T-helper 1 cell treated with Interleukin-12 subunit alpha and Interleukin-12 subunit beta and Interleukin-4 antibody, amounts not matched to agents 30 ng/mL and 1 ng/mL, for 36 hours (primary cell): ENCODE data around the gene BAIAP2. TPM values are rescaled to one million over a fixed set of nuclear protein-coding genes. Genes with fewer than 3 reads are reported as not detected.
"Not testable (repeated sequence)": the region's sequence is repeated elsewhere in the genome, so short reads cannot be mapped to it uniquely, and the experiment has no call there.

Experiments used
- intact Hi-C: fragments of 100-400 bp; cut with micrococcal nuclease; formaldehyde crosslinking; loops from one replicate; pipeline ENCODE4 v1.15.1; 2024
- total RNA-seq: library from RNA; stranded (reverse); gene quantifications from 2 replicates; pipeline ENCODE4 v1.2.3, GENCODE V29; 2022

Gene BAIAP2
- total RNA-seq, 1 donor from 2014 or later = 7.2 TPM

DNA sequence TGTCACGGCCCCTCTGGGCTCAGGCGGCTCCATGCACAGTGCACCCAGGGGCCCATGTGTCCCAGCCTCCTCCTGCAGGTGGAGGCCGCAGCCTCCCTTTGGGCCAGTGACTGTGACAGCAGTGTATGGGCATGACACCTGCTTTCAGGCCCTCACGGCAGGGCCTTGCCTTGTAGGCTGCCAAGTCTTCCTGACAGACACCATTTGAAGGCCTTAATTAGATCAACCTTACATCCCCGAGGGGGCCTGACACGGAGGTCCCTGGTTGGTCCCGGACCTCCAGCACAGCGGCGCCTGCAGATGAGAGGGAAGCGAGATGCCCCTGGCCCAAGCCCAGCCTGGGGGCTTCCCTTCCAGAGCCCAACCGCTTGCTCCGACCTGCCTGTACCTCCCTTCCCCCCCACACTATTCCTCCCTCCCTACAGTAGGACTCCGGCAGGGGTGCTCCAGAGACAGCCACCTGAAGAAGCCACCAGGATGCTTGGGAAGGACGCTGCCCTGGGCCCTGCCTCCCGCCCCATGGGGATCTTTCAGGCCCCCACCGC lies 31.9 kb downstream of the BAIAP2 start:
- intact Hi-C loops = no loop called here

DNA sequence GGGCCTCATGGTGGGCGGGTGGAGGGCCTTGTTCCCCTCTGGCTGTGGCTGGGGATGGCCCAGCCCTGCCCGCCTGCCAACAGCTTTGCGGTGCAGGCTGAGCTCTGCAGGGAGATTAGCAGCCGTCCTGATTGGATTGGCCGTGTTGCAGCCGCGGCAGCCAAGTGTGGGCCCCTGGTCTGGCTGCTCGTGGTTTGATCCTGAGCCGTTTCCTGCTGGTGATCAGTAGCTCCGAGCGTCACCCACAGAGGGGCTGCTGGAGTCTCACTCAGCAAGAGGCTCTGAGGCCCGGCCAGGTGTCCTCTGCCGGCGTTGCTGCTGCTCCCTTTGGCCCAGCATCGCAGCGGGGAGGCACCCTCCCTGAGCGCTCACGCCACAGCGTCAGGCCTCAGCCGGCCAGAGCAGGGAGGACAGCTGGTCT lies 32.5 kb downstream of the BAIAP2 start:
- intact Hi-C loops = no loop called here

DNA sequence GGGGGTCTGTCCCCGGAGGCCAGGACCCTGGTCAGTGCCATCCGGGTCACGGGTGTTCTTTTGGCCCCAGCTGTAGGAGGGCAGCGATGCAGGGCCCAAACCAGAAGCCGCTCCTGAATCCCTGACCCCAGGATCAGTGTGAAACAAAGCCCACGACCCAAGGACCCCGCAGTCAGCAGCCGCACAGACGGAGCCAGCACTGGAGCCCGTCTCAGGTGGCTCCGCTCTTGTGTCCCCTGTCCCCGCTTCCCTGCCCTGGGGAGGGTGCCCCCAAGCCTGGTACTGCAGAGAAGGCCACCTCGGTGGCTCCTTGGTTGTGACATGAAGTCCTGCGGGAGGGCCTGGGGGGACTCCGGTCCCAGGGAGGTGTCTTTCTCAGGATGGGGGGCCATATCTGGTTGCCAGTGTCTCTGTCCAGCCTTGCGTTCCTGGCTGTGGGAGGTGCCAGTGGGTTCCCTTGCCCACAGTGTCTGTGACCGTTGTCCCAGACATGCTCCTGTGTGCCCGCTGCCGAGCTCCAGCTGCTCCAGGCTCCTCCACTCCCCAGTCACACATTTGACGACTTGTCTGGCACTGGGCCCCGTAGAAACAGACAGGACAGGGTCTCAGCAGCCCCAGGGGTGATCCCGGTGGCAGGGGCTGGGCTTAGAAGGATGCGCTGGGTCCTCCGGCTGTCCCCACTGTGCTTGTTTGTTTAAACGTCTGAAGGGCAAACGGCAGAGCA lies 33.6 kb downstream of the BAIAP2 start:
- intact Hi-C loops = no loop called here

DNA sequence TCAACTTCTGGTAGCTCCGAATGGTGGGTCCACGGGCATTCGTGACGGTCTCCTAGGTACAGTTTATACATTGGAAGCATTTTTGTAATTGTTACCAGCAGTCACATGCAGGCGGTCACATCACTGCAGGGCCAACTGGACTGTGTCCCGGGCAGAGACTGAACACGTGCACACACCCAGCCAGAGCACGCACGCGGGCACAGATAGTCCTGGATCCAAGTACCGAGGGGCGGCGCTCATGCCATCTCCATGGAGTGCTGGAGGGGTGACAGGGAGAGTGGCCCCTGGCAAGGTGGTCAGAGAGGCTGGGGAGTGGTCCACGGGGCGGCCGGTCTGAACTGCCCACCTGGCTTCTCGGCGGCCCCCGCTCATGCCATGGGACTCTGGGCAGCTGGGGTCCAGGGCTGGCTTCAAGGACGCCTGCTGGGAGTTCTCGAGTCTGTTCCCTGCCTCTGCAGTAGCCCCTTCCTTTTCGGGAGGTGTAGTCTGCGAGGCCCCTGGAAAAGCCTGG lies 34.2 kb downstream of the BAIAP2 start:
- intact Hi-C loops = no loop called here

DNA sequence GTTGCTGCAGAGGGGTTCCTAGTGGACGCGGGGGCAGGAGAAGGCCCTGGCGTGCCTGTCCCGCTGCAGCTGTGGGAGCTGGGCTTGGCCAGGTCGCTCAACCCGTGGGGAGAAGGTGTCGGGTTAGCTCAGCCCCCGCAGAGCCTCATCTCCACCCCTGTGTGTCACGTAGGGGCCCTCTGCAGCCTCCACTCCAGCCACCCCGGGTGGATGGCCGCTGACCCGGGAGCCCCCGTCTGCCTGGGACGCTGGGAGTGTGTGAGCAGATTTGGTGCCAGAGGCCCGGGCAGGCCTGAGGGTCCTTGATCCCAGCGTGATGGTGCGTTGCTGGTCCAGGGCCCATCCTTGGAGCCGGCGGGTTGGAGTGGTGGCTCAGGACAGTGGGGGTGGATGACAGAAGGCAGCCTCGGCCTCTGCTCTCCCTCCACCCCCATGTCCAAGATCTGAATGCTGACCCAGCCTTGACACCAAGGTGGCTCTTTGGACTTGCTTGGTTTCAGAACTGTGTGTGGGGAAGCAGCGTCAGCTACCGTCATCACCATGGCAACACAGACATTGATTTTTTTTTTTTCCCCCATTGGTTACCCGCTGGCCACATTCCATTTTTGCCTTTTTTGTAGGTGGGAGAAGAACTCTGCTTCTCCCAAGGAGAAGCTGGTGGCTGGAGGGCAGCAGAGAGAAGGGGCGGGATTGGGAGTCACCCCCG lies 35.7 kb downstream of the BAIAP2 start:
- intact Hi-C loops = no loop called here

DNA sequence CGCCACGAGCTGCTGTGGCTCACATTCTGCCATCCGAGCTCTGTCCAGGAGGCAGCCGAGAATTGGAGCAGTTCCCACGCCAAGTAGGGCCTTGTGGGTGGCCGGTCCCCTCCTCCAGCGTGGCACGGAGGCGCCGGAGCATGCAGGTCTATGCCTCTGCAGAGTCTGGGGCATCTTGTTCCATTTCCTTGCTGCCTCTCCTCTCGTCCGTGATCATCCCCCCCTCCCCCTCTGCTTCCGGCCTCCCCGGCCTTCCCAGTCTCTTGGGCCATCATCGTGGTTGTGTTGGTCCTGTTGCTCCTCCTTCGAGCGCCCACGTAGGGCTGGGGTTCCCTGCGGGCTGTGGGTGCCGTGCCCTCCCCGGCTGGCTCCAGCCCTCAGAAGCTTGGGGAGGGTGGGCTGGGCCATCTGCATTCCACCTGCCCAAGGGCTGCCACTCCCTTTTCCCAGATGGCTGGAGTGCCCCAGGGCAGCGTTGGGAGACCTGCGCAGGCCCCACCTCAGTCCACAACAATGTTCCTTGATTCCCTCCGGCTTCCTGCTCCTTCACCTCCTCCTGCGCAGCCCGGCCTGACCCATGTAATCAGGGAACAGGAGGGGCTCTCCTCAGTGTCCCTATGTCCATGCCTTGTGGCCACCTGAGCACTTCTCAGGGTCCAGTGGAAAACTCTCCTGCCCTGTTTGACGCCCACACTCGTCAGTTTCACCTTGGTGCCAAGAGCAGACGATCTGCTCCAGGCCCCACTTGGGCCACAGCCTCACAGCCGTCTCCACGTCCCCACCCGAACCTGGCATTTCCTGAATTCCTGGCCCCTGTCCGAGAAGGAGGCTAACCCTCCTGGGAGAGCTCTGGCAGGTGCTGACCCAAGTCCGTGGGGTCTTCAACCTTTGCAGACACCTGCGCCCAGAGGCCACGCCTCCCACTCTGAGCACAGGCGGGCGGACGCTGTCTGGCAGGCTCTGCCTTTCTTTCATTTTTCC lies 37.1 kb downstream of the BAIAP2 start:
- intact Hi-C loops = no loop called here

DNA sequence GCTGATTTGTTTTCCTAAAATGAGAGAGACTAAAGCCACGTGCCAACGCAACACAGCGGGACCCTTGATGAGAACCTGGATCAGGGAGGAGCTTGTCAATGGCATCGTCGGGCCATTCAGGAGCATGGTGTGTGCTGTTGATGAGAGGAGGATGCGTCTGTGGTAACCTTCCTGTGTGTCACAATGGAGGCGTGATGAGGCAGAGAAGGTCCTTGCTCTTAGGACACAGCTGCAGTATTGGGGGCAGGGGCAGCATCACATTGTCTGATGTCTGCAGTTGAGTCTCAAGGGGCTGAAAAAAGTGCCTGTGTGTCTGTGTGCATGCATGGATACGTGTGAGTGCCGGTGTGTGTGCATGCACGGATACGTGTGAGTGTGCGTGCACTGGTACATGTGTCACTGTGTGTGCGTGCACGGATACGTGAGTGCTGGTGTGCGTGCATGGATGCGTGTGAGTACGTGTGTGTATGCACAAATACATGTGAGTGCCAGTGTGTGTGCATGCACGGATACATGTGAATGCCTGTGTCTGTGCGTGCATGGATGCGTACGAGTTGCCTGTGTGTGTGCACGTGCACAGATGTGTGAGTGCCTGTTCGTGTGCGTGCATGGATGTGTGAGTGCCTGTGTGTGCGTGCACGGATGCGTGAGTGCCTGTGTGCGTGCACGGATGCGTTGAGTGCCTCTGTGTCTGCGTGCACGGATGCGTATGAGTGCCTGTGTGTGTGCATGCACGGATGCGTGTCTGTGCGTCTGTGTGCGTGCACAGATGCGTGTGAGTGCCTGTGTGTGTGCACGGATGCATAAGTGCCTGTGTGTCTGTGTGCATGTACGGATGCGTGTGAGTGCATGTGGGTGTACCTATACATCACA lies 39.3 kb downstream of the BAIAP2 start:
- intact Hi-C loops = no loop called here

DNA sequence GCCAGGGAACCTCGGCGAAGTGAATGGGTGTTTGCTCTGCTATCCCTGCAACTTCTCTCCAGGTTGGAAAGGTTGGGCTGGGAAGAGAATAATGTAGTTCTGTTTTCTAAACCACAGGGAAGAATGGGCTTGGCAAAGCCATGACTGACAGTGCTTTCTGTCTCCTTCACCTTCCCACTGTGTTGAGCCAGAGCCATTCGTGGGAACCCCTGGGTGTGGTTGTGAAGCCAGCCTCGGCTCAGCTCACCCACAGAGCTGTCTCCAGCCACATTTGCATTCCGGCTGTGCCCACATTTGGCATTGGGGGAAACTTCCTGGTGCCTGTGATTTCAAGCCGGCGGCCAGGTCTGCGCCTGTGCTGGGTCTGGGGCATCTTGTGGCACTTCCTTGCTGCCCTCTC lies 39.9 kb downstream of the BAIAP2 start:
- intact Hi-C loops = no loop called here

DNA sequence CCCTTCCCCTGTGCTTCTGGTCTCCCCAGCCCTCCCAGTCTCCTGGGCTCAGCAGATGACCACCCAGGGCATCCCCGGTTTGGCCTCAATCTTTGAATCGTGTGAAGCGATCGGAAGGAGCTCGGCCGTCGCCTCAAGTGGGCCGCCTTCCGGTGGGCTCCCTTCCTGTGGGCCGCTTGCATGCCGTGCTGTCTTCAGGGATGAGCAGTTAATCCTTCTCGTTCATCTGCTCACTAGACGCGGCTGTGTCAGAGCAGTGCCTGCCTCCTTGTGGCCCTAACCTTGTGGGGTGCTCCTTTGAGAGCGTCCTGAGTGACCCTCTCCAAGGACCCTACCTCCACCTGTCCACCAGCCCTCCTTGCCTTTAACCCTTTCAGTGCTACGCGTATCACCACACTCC lies 40.4 kb downstream of the BAIAP2 start:
- intact Hi-C loops = no loop called here

DNA sequence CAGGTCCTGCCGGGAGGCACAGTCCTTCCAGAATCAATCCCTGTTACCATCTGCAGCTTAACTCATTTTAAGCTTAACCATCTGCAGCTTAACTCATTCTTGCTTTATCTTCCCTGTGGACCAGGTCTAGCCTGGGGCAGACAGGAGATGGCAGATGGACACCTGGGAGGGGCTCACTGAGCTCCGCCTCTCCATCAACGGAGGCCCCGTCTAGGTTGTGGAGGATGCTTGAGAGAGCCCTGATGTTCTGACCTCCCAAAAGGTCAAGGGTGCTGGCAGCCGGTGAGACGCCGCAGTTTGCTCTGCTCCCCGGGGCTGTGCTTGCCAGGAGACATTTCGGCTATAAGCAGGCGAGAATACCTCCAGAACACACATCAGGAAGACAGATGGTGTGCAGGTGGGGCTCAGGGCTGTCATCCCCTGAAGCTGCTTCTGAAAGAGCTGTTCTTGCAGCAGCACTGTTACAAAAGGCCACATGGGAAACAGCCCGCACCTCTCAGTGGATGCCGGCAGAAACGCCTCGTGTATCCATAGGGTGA lies 41.3 kb downstream of the BAIAP2 start:
- intact Hi-C loops = no loop called here

DNA sequence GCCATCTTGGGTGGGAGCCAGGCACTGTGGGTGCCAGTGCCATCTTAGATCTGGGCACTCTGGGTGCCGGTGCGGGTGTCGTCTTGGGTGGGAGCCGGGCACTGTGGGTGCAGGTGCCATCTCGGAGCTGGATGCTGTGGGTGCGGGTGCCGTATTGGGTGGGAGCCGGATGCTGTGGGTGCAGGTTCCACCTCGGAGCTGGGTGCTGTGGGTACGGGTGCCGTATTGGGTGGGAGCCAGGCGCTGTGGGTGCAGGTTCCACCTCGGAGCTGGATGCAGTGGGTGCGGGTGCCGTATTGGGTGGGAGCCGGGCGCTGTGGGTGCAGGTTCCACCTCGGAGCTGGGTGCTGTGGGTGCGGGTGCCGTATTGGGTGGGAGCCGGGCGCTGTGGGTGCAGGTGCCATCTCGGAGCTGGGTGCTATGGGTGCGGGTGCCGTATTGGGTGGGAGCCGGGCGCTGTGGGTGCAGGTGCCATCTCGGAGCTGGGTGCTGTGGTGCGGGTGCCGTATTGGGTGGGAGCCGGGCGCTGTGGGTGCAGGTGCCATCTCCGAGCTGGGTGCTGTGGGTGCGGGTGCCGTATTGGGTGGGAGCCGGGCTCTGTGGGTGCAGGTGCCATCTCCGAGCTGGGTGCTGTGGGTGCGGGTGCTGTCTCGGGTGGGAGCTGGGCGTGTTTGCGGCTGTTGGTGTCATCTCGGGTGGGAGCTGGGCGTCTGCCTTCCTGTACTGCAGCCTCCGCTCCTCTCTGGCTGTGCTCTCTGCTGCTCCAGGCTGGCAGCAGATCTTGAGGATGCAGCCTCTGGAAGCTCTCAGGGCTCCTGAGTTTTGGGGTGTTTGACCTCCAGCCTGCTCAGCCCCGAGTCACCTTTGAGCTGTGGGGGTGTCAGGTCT lies 43.3 kb downstream of the BAIAP2 start:
- intact Hi-C loops = not testable (repeated sequence)

DNA sequence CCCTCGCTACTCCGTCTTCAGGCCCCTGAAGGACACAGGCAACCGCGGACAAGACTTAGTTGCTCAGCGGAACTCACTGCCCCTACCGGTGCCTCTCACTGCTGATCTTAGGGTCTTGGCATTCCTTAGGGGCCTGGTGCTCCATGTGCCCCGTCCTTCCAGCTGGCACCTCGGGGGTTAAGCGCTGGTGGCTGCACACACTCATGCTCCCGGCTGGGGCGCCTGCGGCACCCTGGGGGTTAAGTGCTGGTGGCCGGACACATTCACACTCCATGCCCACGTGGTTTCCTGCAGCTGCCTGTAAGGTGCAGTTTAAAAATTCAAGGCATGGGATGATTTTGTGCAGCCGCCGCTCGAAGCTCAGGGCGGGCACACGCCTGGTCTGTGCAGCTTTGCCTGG lies 45.1 kb downstream of the BAIAP2 start:
- intact Hi-C loops = no loop called here

DNA sequence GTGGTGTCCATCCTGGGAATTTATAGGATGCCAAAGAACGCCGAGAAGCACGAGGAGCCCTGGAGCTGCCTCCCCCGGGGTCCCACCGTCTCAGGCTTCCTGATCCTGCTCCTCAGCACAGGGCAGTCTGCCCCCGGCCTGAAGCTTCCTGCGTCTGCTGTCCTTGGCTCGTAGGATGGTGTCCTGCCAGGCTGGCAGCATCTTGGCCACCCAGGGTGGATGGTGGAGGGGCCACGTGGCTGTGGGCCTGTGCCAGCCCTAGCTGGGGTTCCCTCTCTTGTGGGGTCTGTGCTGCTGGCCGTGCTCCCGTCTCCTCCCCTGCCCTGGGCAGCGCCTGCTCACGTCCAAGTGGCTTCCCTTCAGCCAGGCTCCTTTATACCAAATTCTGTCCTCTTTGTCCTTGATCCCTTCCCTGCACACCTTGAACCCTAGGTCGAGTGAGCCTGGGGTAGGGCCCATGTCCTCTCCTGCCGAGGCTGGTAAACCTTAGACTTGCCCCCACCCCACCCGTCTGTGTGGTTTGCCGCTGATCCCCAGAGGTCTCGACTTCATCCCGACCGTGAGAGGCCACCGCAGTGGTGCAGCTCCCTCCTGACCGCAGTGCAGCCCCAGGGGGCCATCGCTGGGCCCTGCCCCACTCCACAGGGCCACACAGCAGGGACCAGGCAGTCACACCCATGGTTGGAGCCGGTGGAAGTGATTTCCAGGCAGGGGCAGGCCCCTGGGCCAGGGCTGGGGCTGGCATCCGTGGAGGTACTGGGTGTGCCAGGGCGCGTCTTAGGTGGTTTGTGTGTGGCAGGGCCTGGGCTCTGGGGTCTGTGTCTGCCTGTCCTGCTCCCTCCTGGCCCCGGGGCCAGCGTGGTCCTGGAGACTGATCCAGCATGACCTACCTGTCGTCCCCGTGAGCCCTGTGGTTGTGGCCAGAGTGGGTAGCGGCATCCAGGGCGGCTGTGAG lies 46.5 kb downstream of the BAIAP2 start:
- intact Hi-C loops = no loop called here

DNA sequence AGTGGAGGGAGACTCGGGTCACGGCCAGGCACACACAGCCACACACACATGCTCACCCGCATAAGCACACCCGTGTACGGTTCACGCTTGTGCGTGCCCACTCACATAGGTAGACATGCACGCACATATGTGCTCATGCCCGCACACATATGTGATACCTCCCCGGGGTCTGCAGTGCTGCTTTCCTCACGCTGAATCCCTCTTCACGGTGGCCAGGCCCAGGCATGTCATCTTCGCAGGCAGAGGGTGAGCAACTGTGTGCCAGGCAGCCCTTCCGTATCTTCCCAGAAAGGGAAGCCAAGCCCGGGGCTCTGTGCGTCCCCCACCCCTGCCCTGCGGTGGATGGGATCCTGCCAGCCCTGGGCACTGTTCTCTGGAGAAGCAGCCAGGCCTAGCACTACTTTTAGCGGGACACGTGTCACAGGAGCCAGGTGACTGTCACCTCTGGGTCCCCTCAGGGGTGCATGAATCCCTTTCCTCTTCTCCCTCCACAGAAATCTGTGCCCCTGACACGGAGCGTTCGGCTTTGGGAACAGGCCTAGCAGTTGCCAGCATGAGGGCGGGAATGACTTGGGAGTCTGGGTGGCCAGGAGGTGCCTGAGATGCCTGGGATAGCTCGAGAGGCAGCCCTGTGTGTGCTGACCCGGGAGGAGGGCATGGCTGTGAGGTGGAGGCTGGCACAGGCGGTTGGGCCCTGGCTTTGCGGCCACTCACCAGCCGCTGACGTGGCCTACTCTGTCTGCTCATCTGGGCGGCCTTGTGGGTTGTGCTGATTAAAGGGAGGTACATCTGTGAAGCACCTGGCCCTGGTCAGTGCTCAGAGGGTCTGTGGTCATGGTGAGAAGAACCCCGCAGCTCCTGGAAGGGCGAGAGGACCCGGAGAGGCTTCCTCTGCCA lies 47.5 kb downstream of the BAIAP2 start:
- intact Hi-C loops = no loop called here

DNA sequence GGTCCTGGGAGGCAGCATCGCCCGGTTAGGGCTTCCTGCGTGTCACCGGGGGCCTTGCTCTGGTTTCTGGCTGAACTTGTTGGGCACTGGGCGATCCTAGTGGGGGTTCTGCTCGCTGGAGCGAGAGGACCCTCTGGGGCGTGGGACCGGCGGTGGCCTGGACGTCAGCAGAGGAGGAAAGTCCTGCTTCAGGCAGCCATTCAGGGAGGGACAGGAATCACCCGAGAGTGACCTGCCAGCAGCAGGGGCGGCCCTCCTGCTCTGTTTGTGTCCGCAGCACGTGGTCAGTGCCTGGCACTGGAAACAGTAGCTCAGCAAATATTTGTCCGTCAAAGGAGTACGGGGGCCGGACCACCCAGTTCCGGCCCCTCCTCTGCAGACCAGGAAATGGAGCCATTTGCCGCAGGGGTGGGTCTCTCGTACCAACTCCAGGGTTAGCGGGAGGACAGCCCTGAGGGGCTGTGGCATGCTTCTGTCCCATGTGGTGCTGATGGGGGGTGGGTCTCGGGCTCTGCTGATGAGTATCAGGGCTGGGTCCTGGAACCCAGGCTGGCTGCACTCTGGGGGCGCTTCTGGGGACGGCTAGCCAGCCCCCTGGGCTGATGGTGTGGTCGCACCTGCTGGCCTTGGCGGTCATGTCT lies 48.3 kb downstream of the BAIAP2 start:
- intact Hi-C loops = no loop called here

DNA sequence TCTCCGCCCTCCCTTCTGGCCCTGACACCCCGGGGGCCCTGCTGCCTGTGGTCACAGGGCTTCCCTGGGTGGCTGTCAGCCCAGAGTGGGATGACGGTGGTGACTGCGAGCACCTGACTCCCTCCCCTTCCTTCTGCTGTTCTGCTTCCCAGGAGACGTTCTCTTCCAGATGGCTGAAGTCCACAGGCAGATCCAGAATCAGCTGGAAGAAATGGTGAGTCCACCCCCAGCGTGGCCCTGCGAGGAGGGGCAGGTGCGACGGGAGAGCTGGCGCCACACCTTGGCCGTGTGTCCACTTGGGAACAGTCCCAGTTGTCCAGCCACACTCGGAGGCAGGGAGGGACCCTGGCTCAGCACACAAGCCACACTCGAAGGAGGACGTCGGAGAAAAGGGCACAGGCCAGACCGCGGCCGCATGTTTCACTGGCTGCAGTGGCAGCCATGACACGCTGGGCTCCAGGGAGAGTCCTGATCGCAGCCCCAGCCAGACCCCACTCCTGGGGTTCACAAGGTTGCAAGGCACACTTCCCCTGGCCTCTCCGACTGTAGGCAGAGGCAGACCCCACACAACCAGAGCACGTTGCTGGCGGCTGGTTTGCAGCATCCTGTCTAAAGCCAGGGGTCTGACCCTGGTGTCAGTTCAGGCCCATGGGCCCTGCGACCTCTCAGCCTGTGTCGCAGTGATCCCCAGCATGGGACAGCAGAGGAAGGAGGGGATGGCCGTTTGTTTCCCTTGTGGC lies 49.9 kb downstream of the BAIAP2 start:
- intact Hi-C loops = no loop called here
